ENCODE measurements around the gene P4HB.

DNA sequence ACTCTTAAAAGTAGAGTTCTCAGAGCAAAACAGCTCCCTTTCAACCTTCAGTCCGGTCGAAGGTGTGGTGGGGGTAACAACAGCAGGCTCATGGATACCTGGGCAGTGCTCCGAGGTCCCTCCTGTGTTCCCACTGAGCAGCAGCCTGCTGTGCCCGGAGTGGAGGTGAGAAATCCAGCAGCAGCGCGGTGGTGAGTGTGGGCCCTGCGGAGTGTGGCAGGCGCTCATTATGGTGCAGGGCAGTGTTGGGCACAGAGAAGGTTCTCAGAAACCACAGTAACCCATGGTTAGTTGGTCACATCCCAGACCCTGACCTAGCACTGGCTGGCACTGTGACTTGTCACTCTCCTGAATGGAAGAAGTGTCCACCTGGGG, 5.0 kb upstream of the P4HB start:
- TF ChIP-seq EZH2phosphoT487 (IDR thresholded peaks at IDR 0.05; ENCODE audit: insufficient read depth, low read depth) = no peak
- TF ChIP-seq EZH2 (IDR thresholded peaks at IDR 0.05; ENCODE audit: insufficient read depth, poor library complexity, severe bottlenecking) = no peak

Measured in GM23248 (cell line).